GM19468 (cell line): ENCODE data around the gene SP140.
A peak's percentile ranks its signal among the peaks of the same experiment; 100 is the strongest.
"Not testable (repeated sequence)": the region's sequence is repeated elsewhere in the genome, so short reads cannot be mapped to it uniquely, and the experiment has no call there.

ENCODE experiments used
- ATAC-seq: cut with Tn5 transposase; IDR thresholded peaks from one replicate; pipeline ENCODE4 v1.9.1; 2021; ENCODE audit warnings: mild to moderate bottlenecking, moderate library complexity, moderate number of reproducible peaks; ENCODE audit not compliant: unreplicated experiment; ENCODE audit errors: extremely low read depth

SP140 gene

GRCh38 chr2:230268606-230269243 lies 43.2 kb downstream of the SP140 start:
- ATAC-seq: no peak

GRCh38 chr2:230269715-230270114 lies 44.2 kb downstream of the SP140 start:
- no peak for ATAC-seq

- no peak for ATAC-seq
Measured at GRCh38 chr2:230282936-230283335, 57.4 kb downstream of the SP140 start.

GRCh38 chr2:230286048-230286447 lies 60.5 kb downstream of the SP140 start:
- no peak for ATAC-seq

- ATAC-seq: not testable (repeated sequence)
Measured at GRCh38 chr2:230289311-230289710, 63.8 kb downstream of the SP140 start.

GRCh38 chr2:230295192-230295591 lies 69.7 kb downstream of the SP140 start:
- ATAC-seq: no peak

- ATAC-seq: no peak
Measured at GRCh38 chr2:230296917-230297316, 71.4 kb downstream of the SP140 start.

- ATAC-seq: no peak
Measured at GRCh38 chr2:230299618-230300017, 74.1 kb downstream of the SP140 start.

- ATAC-seq: no peak
Measured at GRCh38 chr2:230305416-230306275, 80.1 kb downstream of the SP140 start.

GRCh38 chr2:230306474-230306873 lies 80.9 kb downstream of the SP140 start:
- no peak for ATAC-seq

GRCh38 chr2:230307485-230307884 lies 81.9 kb downstream of the SP140 start:
- ATAC-seq: no peak

GRCh38 chr2:230308402-230309000 lies 83.0 kb downstream of the SP140 start:
- no peak for ATAC-seq

GRCh38 chr2:230310792-230311191 lies 85.3 kb downstream of the SP140 start:
- not testable (repeated sequence) for ATAC-seq

- not testable (repeated sequence) for ATAC-seq
Measured at GRCh38 chr2:230311634-230312033, 86.1 kb downstream of the SP140 start.

- no peak for ATAC-seq
Measured at GRCh38 chr2:230312638-230313037, 87.1 kb downstream of the SP140 start.

- ATAC-seq: no peak
Measured at GRCh38 chr2:230317366-230317765, 91.8 kb downstream of the SP140 start.

- no peak for ATAC-seq
Measured at GRCh38 chr2:230318190-230319121, 92.9 kb downstream of the SP140 start.

- peak; percentile 77 for ATAC-seq
Measured at GRCh38 chr2:230319211-230319862, 93.8 kb downstream of the SP140 start.

- ATAC-seq: no peak
Measured at GRCh38 chr2:230321031-230321430, 95.5 kb downstream of the SP140 start.
